GM21619 (cell line): ENCODE measurements around the gene PRTG.
"Not testable (repeated sequence)": the region's sequence is repeated elsewhere in the genome, so short reads cannot be mapped to it uniquely, and the experiment has no call there.

Source experiments
- ATAC-seq: cut with Tn5 transposase; IDR thresholded peaks from one replicate; pipeline ENCODE4 v1.9.1; 2021; ENCODE audit not compliant: unreplicated experiment

PRTG gene, protein sequence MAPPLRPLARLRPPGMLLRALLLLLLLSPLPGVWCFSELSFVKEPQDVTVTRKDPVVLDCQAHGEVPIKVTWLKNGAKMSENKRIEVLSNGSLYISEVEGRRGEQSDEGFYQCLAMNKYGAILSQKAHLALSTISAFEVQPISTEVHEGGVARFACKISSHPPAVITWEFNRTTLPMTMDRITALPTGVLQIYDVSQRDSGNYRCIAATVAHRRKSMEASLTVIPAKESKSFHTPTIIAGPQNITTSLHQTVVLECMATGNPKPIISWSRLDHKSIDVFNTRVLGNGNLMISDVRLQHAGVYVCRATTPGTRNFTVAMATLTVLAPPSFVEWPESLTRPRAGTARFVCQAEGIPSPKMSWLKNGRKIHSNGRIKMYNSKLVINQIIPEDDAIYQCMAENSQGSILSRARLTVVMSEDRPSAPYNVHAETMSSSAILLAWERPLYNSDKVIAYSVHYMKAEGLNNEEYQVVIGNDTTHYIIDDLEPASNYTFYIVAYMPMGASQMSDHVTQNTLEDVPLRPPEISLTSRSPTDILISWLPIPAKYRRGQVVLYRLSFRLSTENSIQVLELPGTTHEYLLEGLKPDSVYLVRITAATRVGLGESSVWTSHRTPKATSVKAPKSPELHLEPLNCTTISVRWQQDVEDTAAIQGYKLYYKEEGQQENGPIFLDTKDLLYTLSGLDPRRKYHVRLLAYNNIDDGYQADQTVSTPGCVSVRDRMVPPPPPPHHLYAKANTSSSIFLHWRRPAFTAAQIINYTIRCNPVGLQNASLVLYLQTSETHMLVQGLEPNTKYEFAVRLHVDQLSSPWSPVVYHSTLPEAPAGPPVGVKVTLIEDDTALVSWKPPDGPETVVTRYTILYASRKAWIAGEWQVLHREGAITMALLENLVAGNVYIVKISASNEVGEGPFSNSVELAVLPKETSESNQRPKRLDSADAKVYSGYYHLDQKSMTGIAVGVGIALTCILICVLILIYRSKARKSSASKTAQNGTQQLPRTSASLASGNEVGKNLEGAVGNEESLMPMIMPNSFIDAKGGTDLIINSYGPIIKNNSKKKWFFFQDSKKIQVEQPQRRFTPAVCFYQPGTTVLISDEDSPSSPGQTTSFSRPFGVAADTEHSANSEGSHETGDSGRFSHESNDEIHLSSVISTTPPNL

GRCh38 chr15:55742927-55743728, at the start of gene PRTG:
PRTG (minus strand) TSS chr15:55743152; CDS start chr15:55742931, 221 bp downstream.
- ATAC-seq: no peak

DNA sequence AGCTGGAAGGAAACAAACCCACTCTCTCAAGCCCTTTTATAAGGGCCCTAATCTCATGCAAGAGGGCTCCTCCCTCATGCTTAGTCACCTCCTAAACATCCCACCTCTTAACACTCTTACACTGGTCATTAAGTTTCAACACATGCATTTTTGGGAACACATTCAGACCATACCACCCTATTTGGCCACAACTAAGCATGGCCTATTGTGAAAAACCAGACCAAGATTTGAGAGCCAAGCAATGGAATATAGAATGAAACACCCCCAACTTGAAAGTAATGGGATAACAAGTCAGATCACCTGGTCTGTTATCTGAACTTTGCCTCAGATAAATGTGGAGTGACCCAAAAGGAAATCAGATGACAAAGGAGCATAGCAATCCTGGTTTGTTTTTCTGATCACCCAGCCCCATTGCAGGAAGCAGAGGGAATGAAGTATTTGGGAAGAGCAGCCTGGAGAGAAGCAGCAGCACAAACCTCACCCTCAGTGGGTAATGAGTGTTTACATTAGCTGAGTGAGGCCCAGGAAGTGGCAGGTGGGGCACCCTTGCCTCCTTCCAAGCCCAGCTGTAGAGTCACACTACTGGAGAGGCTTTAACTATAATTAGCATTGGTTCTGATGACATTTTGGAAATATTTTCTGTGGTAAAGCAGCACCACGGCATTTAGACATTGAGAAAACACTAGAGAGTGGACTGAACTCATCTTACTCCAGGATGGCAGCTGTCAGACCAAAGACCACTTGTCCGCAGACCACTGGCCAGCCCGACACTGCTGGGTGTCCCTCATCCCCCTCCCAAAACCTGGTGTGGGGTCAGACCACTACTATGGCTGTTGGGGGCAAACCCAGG, 48.8 kb upstream of the PRTG start:
- ATAC-seq: no peak

- ATAC-seq: no peak
These were observed 46.2 kb upstream of the PRTG start for GRCh38 chr15:55789066-55789660.

DNA sequence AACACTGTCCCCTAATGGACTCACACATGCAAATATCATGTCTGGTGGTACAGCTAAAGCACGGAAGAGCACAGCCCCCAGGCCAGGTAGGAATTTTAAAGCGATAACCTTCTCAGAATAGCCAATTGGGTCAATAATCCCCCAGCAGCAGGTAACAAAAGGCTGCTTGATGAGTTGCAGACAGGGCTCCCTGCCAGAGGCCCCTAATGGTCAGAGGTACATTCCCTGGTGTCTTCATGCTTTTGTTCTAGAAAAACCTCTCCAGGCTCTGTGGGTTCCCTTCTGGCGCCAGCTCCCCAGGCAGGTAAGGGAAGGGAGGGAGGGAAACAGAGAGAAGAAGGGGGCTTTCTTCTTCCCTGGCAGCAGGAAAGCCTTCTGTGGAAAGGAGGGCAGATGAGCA, 43.4 kb upstream of the PRTG start:
- ATAC-seq: no peak

GRCh38 chr15:55785593-55785992, 42.6 kb upstream of the PRTG start:
- ATAC-seq: not testable (repeated sequence)

GRCh38 chr15:55784286-55784685, 41.3 kb upstream of the PRTG start:
- ATAC-seq: no peak

- ATAC-seq: no peak
These were observed 39.9 kb upstream of the PRTG start for GRCh38 chr15:55782901-55783300.

- ATAC-seq: no peak
These were observed 37.3 kb upstream of the PRTG start for GRCh38 chr15:55780292-55780691.

DNA sequence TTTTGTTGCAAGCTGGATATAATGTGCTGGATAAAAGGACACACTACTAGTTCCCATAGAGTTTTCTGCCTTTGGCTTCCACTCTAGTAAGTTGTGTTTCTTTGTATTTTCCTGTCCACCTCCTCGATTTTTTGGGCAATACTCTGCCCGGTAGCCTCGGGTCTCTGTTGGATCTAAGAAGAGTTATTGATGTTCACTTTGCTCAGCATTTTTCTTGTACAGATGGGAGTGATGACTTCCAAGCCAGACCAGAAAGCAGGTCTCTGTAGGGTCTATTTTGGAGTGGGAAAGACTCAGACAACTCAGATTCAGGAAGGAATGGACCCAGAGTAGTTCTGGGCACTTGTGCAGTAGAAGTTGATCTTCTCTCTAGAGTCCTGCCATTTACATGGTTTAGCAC, 36.0 kb upstream of the PRTG start:
- ATAC-seq: no peak

DNA sequence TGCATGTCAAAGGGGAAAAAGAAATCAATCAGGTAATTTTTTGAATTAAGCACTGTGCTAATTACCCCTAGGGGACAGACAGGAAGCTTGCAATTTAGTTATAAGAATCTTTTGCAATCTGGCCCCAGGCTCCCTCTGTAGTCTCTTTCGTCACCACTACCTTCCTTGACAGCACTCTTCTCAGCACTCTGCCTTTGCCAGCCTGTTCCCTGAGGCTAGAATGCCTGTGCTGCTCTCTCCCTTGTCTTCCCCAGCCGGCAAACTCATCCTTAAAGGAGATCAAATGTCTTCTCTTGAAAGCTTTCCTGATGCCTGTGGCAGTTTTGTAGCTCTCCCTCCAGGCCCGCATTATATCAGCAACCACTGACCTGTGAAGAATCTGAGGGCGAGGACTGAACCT, 32.4 kb upstream of the PRTG start:
- no peak for ATAC-seq

- ATAC-seq: no peak
These were observed 31.4 kb upstream of the PRTG start for GRCh38 chr15:55774113-55774970.

DNA sequence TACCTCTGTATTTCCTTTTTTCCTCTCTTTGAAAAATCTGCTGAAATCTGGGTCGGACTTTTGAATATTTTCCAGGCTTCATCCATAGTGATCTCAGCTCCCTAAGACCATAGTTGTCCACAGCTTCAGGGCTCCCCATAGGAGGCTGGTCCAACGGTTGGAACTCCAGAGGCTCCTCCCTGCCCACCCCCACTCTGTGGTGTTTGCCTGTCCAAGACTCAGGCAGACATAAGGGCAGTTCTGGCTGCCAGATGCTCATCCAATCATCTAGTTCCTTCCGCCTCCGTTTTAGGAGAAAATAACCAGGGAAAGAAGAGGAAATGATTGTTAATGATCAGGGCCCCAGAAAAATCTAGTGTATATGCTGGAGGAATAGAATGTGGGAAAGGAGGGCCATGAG, 27.9 kb upstream of the PRTG start:
- no peak for ATAC-seq

DNA sequence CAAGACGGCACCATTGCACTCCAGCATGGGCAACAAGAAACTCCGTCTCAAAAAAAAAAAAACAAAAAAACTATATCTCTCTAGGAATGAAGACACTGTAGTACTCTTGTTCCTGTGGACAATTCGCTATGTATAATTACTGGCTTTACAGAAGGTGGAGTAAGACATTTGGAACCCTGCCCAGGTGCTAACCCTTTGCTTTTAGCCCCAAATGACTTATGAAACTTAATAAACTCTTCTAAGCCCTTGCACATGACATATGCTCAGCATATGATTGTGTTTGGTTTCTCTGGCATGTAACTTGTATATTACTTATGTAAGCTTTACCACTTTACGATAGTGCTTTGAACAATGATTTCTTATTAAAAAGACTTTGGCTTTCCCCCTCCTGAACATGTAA, 27.3 kb upstream of the PRTG start:
- no peak for ATAC-seq

DNA sequence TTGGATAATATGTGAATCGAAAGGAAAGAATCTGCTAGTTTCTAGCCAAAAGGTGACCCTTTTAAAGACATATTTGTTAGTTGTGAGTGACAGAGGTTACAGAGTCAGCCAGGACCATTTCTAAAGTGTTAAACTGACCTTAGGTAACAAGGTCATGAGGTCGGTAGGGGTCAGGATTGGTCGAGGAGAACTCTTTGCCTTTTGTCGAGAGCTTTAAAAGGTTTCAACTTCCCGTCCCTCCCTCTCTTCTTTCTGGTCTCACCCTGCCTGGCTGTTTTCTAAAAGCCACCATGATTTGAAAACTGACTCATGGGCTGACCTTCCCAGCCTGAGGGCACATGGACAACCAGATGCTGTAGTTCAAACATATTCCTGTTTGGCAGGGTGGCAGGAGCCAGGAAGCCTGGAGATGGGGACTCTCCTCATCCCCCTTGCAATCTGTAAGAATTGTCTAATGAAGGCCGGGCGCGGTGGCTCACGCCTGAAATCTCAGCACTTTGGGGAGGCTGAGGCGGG, 25.8 kb upstream of the PRTG start:
- ATAC-seq: no peak

DNA sequence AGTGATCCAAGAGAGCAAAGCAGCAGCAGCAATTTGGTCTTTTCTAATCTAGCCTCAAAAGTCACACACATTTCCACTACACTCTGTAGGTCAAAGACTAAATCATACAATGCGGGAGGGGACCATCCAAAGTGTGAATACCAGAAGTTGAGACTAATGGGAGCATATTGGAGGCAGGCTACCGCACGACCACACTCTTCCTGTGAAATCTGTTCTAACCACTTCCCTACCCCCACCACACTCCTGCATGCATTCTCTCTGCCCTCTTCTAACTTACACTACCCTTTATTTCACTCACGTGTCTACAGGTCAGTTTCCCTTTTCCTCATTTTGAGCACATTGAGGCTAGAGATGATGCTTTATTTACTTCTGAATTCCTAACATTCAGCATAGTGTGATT, 23.7 kb upstream of the PRTG start:
- no peak for ATAC-seq

- ATAC-seq: no peak
These were observed 21.4 kb upstream of the PRTG start for GRCh38 chr15:55764398-55764797.

DNA sequence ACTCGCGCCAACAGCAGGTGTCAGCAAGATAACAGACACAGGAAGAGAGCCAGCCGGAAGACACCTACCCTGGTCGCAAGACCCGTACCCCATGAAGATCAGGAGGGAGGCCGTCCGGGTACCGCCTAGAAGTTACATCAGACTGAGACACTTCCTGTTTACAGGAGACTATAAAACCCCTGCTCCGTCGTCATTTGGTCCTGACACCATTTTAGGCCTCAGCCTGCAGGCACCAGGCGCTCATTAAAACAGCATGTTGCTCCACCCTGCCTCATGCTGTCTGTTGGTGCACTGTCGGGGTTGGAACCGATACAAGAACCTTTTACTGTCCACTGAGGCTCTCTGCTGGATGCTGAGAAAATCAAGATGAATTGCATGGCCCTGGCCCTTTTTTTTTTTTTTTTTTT, 15.6 kb upstream of the PRTG start:
- ATAC-seq: no peak

- ATAC-seq: not testable (repeated sequence)
These were observed 10.5 kb upstream of the PRTG start for GRCh38 chr15:55753433-55753832.
